Suppressor macrophage treated with lipopolysaccharide for 4 hours (primary cell): ENCODE measurements around the gene ANXA3.
"Not testable (repeated sequence)": the region's sequence is repeated elsewhere in the genome, so short reads cannot be mapped to it uniquely, and the experiment has no call there.

Experiments used
- DNase-seq: peaks from one replicate; pipeline ENCODE4 v3.0.0-alpha.2; 2020

Gene ANXA3

GRCh38 chr4:78578674-78579425, 27.3 kb downstream of the ANXA3 start:
- DNase-seq: no peak

GRCh38 chr4:78581618-78582017, 30.0 kb downstream of the ANXA3 start:
- peak; percentile 67 for DNase-seq

- peak; percentile 23 for DNase-seq
These were observed 33.4 kb downstream of the ANXA3 start for GRCh38 chr4:78584863-78585547.

GRCh38 chr4:78585633-78586032, 34.1 kb downstream of the ANXA3 start:
- no peak for DNase-seq

- no peak for DNase-seq
These were observed 37.5 kb downstream of the ANXA3 start for GRCh38 chr4:78588894-78589545.

GRCh38 chr4:78591404-78591803, 39.8 kb downstream of the ANXA3 start:
- no peak for DNase-seq

- DNase-seq: peak; percentile 19
These were observed 40.7 kb downstream of the ANXA3 start for GRCh38 chr4:78592088-78592783.

GRCh38 chr4:78596111-78596742, 44.7 kb downstream of the ANXA3 start:
- DNase-seq: no peak

- not testable (repeated sequence) for DNase-seq
These were observed 46.9 kb downstream of the ANXA3 start for GRCh38 chr4:78598431-78598830.

GRCh38 chr4:78599147-78599546, 47.6 kb downstream of the ANXA3 start:
- DNase-seq: no peak

GRCh38 chr4:78599931-78600375, 48.4 kb downstream of the ANXA3 start:
- peak; percentile 16 for DNase-seq

- DNase-seq: no peak
These were observed 49.4 kb downstream of the ANXA3 start for GRCh38 chr4:78601013-78601412.

- no peak for DNase-seq
These were observed 50.8 kb downstream of the ANXA3 start for GRCh38 chr4:78602334-78602733.

- DNase-seq: no peak
These were observed 51.8 kb downstream of the ANXA3 start for GRCh38 chr4:78603384-78603783.

GRCh38 chr4:78604988-78605387, 53.4 kb downstream of the ANXA3 start:
- no peak for DNase-seq

- no peak for DNase-seq
These were observed 54.5 kb downstream of the ANXA3 start for GRCh38 chr4:78606035-78606434.

- DNase-seq: no peak
These were observed 55.0 kb downstream of the ANXA3 start for GRCh38 chr4:78606530-78607095.

GRCh38 chr4:78608684-78609083, 57.1 kb downstream of the ANXA3 start:
- DNase-seq: no peak

- DNase-seq: no peak
These were observed 58.0 kb downstream of the ANXA3 start for GRCh38 chr4:78609580-78609979.

GRCh38 chr4:78610546-78611214, 59.1 kb downstream of the ANXA3 start:
- DNase-seq: peak; percentile 27

- no peak for DNase-seq
These were observed 59.6 kb downstream of the ANXA3 start for GRCh38 chr4:78611215-78611558.
